H9 (cell line): ENCODE results near the gene ZNHIT2. TPM values are rescaled to one million over a fixed set of nuclear protein-coding genes. Genes with fewer than 3 reads are reported as not detected.

ENCODE experiments used
- DNase-seq: peaks from one replicate; pipeline ENCODE4 v3.0.0-alpha.2; 2017
- H2AFZ ChIP-seq: one replicate; pipeline ENCODE4 v1.6.1; 2013; ENCODE audit warnings: mild to moderate bottlenecking, low read length, control low read depth, moderate library complexity
- H2AK5ac ChIP-seq: 2 replicates; pipeline ENCODE4 v1.6.1; 2013; ENCODE audit warnings: low read length, control low read depth, mixed read lengths; ENCODE audit not compliant: insufficient read length
- H2BK120ac ChIP-seq: one replicate; pipeline ENCODE4 v1.6.1; 2013; ENCODE audit warnings: low read depth, mild to moderate bottlenecking, low read length, control low read depth, inconsistent platforms; ENCODE audit not compliant: poor library complexity, severe bottlenecking
- H2BK12ac ChIP-seq: 2 replicates; pipeline ENCODE4 v1.6.1; 2013; ENCODE audit warnings: low read length, control low read depth, mixed read lengths, low read depth; ENCODE audit not compliant: insufficient read length
- H2BK15ac ChIP-seq: 2 replicates; pipeline ENCODE4 v1.6.1; 2013; ENCODE audit warnings: low read depth, low read length, control low read depth
- H2BK20ac ChIP-seq: one replicate; pipeline ENCODE4 v1.6.1; 2013; ENCODE audit warnings: low read depth, mild to moderate bottlenecking, low read length, control low read depth, inconsistent platforms; ENCODE audit not compliant: poor library complexity, severe bottlenecking
- H2BK5ac ChIP-seq: 2 replicates; pipeline ENCODE4 v1.6.1; 2013; ENCODE audit warnings: low read length, control low read depth, mixed read lengths; ENCODE audit not compliant: insufficient read length
- H3K14ac ChIP-seq: 2 replicates; pipeline ENCODE4 v1.6.1; 2013; ENCODE audit warnings: low read length, control low read depth; ENCODE audit not compliant: insufficient read depth
- H3K18ac ChIP-seq: 2 replicates; pipeline ENCODE4 v1.6.1; 2013; ENCODE audit warnings: low read depth, mild to moderate bottlenecking, mixed read lengths, low read length, control low read depth; ENCODE audit not compliant: insufficient read length
- H3K23ac ChIP-seq: 2 replicates; pipeline ENCODE4 v1.6.1; 2013; ENCODE audit warnings: low read length, control low read depth, mixed read lengths, low read depth; ENCODE audit not compliant: insufficient read length
- H3K23me2 ChIP-seq: 2 replicates; pipeline ENCODE4 v1.6.1; 2013; ENCODE audit warnings: low read depth, mild to moderate bottlenecking, mixed read lengths, low read length, control low read depth; ENCODE audit not compliant: insufficient read length, poor library complexity, severe bottlenecking
- H3K27ac ChIP-seq: 2 replicates; pipeline ENCODE4 v1.5.1; 2013; ENCODE audit warnings: low read length, control low read depth, mixed read lengths, low read depth; ENCODE audit not compliant: insufficient read length
- H3K27me3 ChIP-seq: 2 replicates; pipeline ENCODE4 v1.6.1; 2013; ENCODE audit warnings: low read length, control low read depth, inconsistent platforms; ENCODE audit not compliant: insufficient read depth
- H3K4ac ChIP-seq: 2 replicates; pipeline ENCODE4 v1.6.1; 2013; ENCODE audit warnings: low read depth, mild to moderate bottlenecking, control low read depth, inconsistent platforms, low read length, moderate library complexity
- H3K4me1 ChIP-seq: 2 replicates; pipeline ENCODE4 v1.6.1; 2013; ENCODE audit warnings: low read length, control low read depth, inconsistent platforms; ENCODE audit not compliant: insufficient read depth
- H3K4me2 ChIP-seq: 2 replicates; pipeline ENCODE4 v1.6.1; 2013; ENCODE audit warnings: low read length, control low read depth, mixed read lengths; ENCODE audit not compliant: insufficient read length, insufficient read depth
- H3K56ac ChIP-seq: 2 replicates; pipeline ENCODE4 v1.6.1; 2013; ENCODE audit warnings: low read depth, mild to moderate bottlenecking, mixed read lengths, low read length, control low read depth; ENCODE audit not compliant: insufficient read length
- H3K79me1 ChIP-seq: 2 replicates; pipeline ENCODE4 v1.6.1; 2013; ENCODE audit warnings: low read depth, mild to moderate bottlenecking, moderate library complexity, low read length, control low read depth, inconsistent platforms; ENCODE audit not compliant: insufficient read depth, poor library complexity, severe bottlenecking
- H3K79me2 ChIP-seq: 2 replicates; pipeline ENCODE4 v1.6.1; 2013; ENCODE audit warnings: low read length, control low read depth, inconsistent platforms; ENCODE audit not compliant: insufficient read depth
- H3K9ac ChIP-seq: 2 replicates; pipeline ENCODE4 v1.6.1; 2013; ENCODE audit warnings: low read length, control low read depth, mixed read lengths; ENCODE audit not compliant: insufficient read length; ENCODE audit errors: extremely low read depth
- H3K9me3 ChIP-seq: one replicate; pipeline ENCODE4 v1.6.1; 2013; ENCODE audit warnings: low read depth, low read length, inconsistent platforms; ENCODE audit not compliant: control insufficient read depth
- H3T11ph ChIP-seq: one replicate; pipeline ENCODE4 v1.6.1; 2013; ENCODE audit warnings: mild to moderate bottlenecking, low read length, control low read depth, inconsistent platforms
- H4K20me1 ChIP-seq: one replicate; pipeline ENCODE4 v1.6.1; 2013; ENCODE audit not compliant: control insufficient read depth, insufficient read length, insufficient read depth
- H4K5ac ChIP-seq: 2 replicates; pipeline ENCODE4 v1.6.1; 2013; ENCODE audit warnings: low read depth, mild to moderate bottlenecking, mixed read lengths, low read length, control low read depth; ENCODE audit not compliant: insufficient read length
- H4K8ac ChIP-seq: replicated peaks from 2 replicates; pipeline ENCODE4 v1.6.1; 2013; ENCODE audit warnings: low read length, control low read depth, mixed read lengths, low read depth; ENCODE audit not compliant: insufficient read length
- H4K91ac ChIP-seq: 2 replicates; pipeline ENCODE4 v1.6.1; 2013; ENCODE audit warnings: low read depth, mild to moderate bottlenecking, moderate library complexity, mixed read lengths, low read length, control low read depth; ENCODE audit not compliant: insufficient read length
- H3K27ac Mint-ChIP-seq, 3 experiments: 2 replicates in 2 of 3; 3 replicates in 1 of 3; pipeline ENCODE4 v1.8.0; 2020 to 2021; ENCODE audit warnings: mixed read lengths in 3 of 3, mild to moderate bottlenecking in 1 of 3, moderate library complexity in 1 of 3
- H3K27me3 Mint-ChIP-seq: 2 replicates; pipeline ENCODE4 v1.8.0; 2021; ENCODE audit warnings: low read depth, mild to moderate bottlenecking, moderate library complexity, mixed read lengths
- H3K36me3 Mint-ChIP-seq, 3 experiments: 2 replicates in 2 of 3; 3 replicates in 1 of 3; pipeline ENCODE4 v1.8.0; 2020 to 2021; ENCODE audit warnings: low read depth in 3 of 3, mixed read lengths in 3 of 3; ENCODE audit not compliant: insufficient read depth in 1 of 3
- H3K4me1 Mint-ChIP-seq, 2 experiments: 2 replicates each; pipeline ENCODE4 v1.8.0; 2020; ENCODE audit warnings: mixed read lengths in 2 of 2
- H3K4me3 Mint-ChIP-seq, 2 experiments: 2 replicates in 1 of 2; 3 replicates in 1 of 2; pipeline ENCODE4 v1.8.0; 2020 to 2021; ENCODE audit warnings: mild to moderate bottlenecking in 2 of 2, mixed read lengths in 2 of 2, moderate library complexity in 1 of 2
- H3K9me3 Mint-ChIP-seq, 2 experiments: 2 replicates in 1 of 2; 3 replicates in 1 of 2; pipeline ENCODE4 v1.8.0; 2020; ENCODE audit warnings: mild to moderate bottlenecking in 2 of 2, mixed read lengths in 2 of 2, moderate library complexity in 1 of 2
- WGBS: extraction: QIAGEN DNeasy Blood & Tissue Kit; methylation state at CpG from one replicate; pipeline ENCODE4 v1.1.7; 2013; ENCODE audit warnings: missing lambda C conversion rate, low lambda C conversion rate, mixed read lengths; ENCODE audit not compliant: insufficient read length; ENCODE audit errors: extremely low coverage; 5-methylcytosine and 5-hydroxymethylcytosine counted together
- total RNA-seq: library from RNA; stranded (reverse); gene quantifications from 2 replicates; pipeline ENCODE4 v1.2.1, GENCODE V29; 2021
- TF ChIP-seq, protein P1 (sequence below): fragments of 200-600 bp; sonication (generic); conservative IDR thresholded peaks from 3 replicates; pipeline ENCODE4 v1.8.0; 2021; ENCODE audit warnings: antibody characterized with exemption, mild to moderate bottlenecking

Gene ZNHIT2
- total RNA-seq, 1 experiment from 2014 or later, result 18.3 TPM

DNA sequence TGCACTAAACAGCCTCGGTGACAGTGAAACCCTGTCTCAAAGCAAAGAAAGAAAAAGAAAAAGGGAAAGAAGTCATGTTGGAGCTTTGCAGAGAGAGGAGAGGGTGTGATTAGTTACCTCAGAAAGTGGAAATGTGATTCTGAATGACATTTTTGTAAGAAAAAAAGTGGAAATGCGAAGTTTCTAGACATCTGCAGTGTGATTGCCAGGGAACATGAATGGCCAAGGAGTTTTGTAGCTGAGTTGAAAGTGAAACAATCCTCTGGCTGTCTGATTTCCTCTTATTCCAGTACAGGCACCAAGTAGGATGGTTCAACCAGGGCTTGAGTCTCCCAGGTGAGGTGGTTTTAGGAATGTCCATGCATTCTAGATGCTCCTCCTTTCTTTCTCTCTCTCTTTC, 34.6 kb upstream of the ZNHIT2 start:
- H2AFZ ChIP-seq, result no peak overlapping the region

More for the DNA sequence above, 34.6 kb upstream of the ZNHIT2 start:
- Histone ChIP-seq H3K79me2 (no peaks in the 10 kb centered on the region), H2BK20ac (no peak overlapping the region), H3K4ac (no peak overlapping the region), H2AK5ac (no peak overlapping the region), H3K4me1 (no peaks in the 10 kb centered on the region), H3K9ac (no peak overlapping the region), H3K18ac (no peak overlapping the region), H3K27me3 (no peaks in the 10 kb centered on the region), H3K27ac (no peak overlapping the region), H3K4me2 (no peak overlapping the region), H3K56ac (no peak overlapping the region), H3K23ac (no peak overlapping the region), H3K79me1 (no peaks in the 10 kb centered on the region), H3K14ac (no peak overlapping the region), H4K5ac (no peak overlapping the region), H2BK15ac (no peak overlapping the region), H2BK120ac (no peak overlapping the region), H3T11ph (no peak overlapping the region), H4K8ac (no peak overlapping the region), H2BK5ac (no peak overlapping the region), H3K23me2 (no peaks in the 10 kb centered on the region), H4K20me1 (no peaks in the 10 kb centered on the region), H3K9me3 (no peaks in the 10 kb centered on the region), H4K91ac (no peak overlapping the region), H2BK12ac (no peak overlapping the region)
- Mint-ChIP-seq H3K27ac (no peak overlapping the region), H3K9me3 (peaks cover 3% of the 10 kb centered on the region in 2 experiments; a peak in 3 of 5 replicates), H3K4me3 (no peak overlapping the region), H3K27me3 (peaks cover 12% of the 10 kb centered on the region), H3K4me1 (peaks cover 5 to 6% of the 10 kb centered on the region in 2 experiments; a peak in 3 of 4 replicates), H3K36me3 (no peaks in the 10 kb centered on the region)
- WGBS, result no CpG with 5 or more reads among the region's 2 CpGs
- TF ChIP-seq, protein P1, sequence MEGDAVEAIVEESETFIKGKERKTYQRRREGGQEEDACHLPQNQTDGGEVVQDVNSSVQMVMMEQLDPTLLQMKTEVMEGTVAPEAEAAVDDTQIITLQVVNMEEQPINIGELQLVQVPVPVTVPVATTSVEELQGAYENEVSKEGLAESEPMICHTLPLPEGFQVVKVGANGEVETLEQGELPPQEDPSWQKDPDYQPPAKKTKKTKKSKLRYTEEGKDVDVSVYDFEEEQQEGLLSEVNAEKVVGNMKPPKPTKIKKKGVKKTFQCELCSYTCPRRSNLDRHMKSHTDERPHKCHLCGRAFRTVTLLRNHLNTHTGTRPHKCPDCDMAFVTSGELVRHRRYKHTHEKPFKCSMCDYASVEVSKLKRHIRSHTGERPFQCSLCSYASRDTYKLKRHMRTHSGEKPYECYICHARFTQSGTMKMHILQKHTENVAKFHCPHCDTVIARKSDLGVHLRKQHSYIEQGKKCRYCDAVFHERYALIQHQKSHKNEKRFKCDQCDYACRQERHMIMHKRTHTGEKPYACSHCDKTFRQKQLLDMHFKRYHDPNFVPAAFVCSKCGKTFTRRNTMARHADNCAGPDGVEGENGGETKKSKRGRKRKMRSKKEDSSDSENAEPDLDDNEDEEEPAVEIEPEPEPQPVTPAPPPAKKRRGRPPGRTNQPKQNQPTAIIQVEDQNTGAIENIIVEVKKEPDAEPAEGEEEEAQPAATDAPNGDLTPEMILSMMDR, result no peak
- no peak for DNase-seq
